ENCODE measurements around the gene ENTPD8.
"Not testable (repeated sequence)": the region's sequence is repeated elsewhere in the genome, so short reads cannot be mapped to it uniquely, and the experiment has no call there.

The ENTPD8 gene

DNA sequence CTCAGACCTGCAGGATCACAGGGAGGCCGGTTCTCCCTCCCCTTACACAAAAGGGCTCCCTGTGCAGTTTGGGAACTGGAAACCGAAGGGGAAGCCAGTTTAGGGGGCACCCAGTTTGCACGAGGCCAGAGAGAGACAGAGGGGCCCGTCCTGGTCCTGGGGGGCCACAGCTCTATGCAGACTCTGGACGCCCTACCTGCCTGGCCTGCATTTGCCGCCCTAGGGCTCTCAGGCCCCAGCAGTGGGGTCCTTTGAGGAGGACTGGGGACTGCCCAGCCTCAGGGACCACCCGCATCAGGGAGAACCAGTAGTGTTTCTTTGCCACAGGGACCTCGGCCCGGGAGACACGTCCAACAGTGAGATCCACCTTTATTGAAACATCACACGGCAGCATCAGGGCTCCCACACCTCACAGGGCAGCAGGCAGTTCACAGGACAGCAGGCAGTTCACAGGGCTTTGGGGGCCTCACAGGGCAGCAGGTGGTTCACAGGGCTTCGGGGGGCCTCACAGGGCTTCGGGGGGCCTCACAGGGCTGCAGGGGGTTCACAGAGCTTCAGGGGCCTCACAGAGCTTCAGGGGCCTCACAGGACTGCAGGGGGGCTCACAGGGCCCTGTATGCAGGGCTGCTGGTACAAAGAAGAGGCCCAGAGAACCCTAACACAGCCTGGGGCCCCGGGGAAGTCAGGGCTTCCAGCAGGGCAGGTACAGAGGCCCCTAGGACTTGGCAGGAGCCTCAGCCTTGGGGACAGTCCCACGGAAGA, 18.6 kb upstream of the ENTPD8 start:
- no peak for DNase-seq (ENCODE audit: extremely low spot score, insufficient read length, low read depth)
- no peak for FAIRE-seq

- DNase-seq (ENCODE audit: extremely low spot score, insufficient read length, low read depth), result peak; percentile 100
- FAIRE-seq, result peak; percentile 96
Observed at GRCh38 chr9:137459152-137459600, 18.0 kb upstream of the ENTPD8 start, which contains the start of gene NSMF. TSS of gene NSMF (minus strand) at chr9:137459334. CDS start at chr9:137459102, 232 bp downstream.

DNA sequence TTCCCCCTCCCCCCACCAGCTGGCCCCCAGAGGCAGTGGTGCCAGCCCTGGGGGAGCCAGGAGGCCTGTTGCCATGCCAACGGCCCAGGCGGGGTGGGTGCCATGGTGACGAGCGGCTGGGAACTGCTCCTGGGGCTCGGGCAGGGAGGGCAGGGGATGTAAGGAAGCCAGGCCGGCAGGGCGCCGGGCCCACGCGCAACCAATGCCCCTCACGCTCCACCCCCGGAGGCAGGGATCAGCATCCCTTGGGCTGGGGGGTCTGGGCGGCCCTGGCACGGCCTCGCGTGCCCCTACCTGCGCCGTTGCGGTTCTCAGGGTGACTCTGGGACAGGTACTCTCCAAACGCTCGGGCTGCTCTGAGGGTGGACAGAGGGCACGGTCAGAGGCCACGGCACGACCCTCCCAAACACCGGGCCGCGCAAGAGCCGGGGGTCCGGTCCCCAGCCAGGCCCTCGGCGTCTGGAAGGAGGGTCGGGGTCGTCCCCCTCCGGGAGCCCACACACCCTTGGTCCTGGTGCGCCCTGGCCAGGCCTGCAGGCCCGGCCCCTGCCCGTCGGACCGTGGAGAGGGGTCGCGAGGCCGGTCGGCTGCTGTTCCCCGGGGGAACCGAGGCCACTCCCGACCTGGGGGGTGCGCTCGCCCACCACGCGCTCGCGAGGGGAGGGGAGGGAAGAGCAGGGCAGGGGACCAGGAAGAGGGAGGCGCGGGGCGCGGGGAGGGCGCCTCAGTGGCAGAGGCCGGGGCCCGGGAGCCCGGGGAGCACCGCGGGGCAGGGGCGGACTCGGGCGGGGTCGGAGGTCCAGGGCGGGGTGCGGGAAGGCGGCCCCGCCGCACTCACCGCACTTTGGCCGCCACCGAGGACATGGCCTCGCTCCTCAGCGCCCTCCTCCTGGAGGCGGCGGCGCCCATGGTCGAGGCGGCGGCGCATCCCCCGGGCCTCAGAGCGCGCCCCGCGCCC, 17.3 kb upstream of the ENTPD8 start:
- no peak for DNase-seq (ENCODE audit: extremely low spot score, insufficient read length, low read depth)
- FAIRE-seq, result no peak

DNA sequence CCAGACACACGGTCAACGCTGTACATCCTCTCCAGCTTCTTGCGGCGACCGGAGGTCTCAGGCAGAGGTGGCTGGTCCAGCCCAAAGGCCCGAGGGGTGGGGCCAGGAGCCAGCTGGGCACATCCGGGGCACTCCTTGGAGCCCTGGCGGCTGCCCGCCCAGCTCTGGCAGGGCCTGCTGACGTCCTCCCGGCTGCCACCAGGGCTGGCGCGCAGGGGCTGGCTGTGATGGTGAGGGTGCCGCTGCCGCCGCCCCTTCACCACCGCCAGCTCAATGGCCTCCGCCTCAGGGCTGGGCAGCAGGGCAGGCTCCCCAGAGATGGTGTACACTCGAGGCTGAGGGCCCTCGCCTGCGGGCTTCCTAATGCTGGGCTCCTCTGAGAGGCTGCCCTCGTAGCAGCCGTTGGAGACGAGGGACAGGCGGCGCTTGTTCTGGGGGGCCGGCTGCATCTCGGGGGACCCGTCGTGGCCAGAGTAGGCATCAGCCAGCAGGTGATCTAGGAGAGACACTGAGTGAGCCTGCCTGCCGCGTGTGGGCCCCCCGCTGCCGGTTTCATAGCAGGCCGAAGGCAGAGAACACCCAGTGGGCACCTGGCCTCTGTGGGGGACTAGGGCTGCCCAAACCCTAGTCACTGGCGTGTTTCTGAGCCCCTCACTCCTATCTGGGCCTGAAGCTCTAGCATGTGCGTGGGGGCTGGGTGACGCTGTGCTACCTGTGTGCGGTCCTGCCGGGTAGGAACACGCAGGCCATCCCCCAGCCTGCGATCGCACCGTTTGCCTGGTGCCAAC, 16.4 kb upstream of the ENTPD8 start:
- DNase-seq (ENCODE audit: extremely low spot score, insufficient read length, low read depth), result no peak
- FAIRE-seq, result no peak

- FAIRE-seq (no peak), DNase-seq (ENCODE audit: extremely low spot score, insufficient read length, low read depth) (no peak)
Observed at GRCh38 chr9:137456864-137457405, 15.8 kb upstream of the ENTPD8 start.

- FAIRE-seq, result no peak
- DNase-seq (ENCODE audit: extremely low spot score, insufficient read length, low read depth), result no peak
Observed at GRCh38 chr9:137456061-137456863, 15.1 kb upstream of the ENTPD8 start.

DNA sequence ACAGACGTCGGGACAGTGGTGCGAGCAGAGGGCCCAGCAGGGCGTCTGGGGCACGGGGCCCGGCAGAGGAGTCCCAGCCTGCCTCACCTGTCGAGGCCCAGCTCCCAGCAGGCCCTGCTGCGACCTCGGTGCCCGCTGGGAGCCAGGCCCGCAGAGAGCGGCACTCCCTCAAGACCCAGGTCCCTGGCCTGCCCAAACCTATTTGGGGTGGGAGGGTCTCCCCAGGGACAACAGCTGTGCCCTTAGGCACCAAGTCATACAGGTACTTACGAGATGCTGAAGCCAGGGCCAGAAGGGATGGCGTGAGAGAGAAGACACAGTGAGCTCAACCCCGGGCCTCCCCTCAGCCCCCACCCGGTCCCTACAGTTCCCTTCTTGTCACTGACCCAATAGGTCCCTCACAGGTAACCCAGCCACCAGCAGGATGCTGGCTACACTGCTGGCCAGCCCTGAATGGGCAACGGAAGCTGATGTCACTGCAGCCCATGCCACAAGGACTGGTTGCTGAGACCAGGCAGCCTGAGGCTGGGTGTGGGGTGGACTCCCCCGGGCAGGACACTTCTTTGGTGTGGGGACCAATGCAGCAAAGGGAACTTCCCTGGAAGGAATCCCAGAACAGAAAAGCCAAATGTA, 14.3 kb upstream of the ENTPD8 start:
- no peak for FAIRE-seq
- no peak for DNase-seq (ENCODE audit: extremely low spot score, insufficient read length, low read depth)

DNA sequence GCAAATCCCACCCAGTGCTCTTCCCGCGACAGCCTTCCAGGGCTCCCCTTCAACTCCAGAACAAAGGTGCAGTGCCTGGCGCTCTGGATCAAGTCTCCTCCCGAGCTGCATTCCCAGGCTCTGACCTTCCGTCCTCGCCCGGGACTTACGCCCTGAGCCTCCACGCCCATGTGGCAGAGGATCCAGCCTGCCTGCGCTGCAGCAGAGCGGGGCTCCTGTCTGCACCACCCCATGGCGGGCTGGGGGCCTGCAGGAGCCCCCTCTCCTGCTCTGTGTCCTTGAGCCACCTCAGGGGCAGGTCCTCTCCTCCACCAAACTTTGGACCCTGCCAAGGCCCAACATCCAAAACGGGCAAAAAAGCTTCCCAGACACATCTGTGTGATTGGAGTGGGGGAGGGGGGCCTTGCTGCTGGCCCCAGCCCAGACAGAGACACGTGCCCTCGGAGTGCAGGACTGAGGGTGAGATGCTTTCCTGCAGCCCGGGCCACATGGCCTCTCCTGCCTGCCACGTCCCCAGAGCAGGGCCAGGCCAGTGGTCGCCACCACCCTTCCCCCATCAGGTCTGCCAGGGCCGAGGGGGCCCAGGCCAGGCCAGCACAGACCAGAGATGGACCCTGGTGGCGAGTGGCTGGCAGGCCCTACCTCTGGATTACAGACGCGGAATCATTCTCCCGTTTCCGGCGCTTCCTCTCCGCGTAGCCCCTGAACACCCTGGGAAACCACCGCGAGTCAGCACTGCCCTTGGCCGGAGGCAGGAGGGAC, 13.6 kb upstream of the ENTPD8 start:
- DNase-seq (ENCODE audit: extremely low spot score, insufficient read length, low read depth) (no peak), FAIRE-seq (no peak)

- DNase-seq (ENCODE audit: extremely low spot score, insufficient read length, low read depth) (no peak), FAIRE-seq (no peak)
Observed at GRCh38 chr9:137454145-137454596, 13.0 kb upstream of the ENTPD8 start.

DNA sequence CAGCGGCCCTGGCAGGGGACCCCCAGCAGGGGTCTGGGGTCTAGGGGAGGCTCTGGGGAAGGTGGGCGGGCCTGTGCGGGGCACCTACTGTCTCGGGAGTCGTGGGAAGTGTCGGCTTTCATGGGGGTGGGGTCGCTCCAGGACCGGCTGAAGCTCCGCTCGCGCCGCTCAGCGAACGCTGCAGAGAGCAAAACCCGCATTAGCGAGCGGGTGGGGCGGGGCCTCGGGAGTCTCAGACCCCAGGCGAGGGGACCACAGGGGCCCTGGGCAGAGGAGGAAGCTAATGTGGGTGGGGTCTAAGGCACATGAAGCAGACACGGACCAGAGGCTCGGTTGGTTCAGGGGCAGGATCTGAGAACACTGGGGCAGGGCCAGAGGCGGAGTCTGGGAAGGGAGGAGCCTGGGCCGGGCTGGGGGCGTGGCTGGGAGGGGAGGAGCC, 12.5 kb upstream of the ENTPD8 start:
- DNase-seq (ENCODE audit: extremely low spot score, insufficient read length, low read depth), result peak; percentile 70
- peak; percentile 70 for FAIRE-seq

DNA sequence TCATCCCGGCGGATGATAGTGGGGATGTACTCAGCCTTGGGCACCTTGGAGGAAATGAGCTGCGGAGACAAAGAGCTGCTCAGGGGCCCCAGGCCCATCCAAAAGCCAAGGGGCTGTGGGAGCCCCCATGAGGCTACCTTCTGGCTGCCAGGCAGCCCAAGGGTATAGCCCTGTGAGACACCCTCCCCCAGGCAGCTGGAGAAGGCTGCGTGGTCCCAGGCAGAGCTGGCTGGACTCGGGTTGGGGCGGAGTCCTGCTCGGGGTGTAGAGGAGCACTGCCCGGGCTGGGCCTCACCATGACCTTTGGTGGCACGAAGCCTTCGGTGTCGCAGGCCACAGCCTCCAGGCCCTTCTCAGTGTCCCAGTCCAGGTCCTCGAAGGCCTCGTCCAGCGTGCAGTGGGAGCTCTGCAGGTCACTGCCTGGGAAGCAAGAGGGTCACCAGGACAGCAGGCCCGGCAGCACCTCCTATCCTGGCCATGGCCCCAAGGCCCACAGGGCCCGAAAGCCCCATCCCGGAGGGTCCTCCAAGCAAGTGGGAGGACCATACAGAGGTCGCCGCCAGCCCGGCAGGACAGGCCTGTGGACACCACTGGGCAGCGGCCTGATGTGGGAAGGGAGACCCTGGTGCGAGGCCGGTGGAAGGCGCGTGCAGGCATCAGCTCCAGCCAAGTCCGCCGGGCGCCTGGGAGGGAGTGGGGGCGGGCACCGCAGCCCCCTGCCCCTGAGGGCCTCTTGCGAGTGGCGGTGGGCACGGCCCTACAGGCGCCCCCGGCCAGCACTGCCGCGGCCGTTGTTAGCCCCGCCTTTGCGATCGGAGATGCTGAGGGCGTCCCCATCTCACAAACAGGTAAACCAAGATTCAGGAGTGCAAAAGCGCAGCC, 11.8 kb upstream of the ENTPD8 start:
- FAIRE-seq (no peak), DNase-seq (ENCODE audit: extremely low spot score, insufficient read length, low read depth) (no peak)

GRCh38 chr9:137452006-137452760, 11.0 kb upstream of the ENTPD8 start:
- FAIRE-seq (no peak), DNase-seq (ENCODE audit: extremely low spot score, insufficient read length, low read depth) (no peak)

DNA sequence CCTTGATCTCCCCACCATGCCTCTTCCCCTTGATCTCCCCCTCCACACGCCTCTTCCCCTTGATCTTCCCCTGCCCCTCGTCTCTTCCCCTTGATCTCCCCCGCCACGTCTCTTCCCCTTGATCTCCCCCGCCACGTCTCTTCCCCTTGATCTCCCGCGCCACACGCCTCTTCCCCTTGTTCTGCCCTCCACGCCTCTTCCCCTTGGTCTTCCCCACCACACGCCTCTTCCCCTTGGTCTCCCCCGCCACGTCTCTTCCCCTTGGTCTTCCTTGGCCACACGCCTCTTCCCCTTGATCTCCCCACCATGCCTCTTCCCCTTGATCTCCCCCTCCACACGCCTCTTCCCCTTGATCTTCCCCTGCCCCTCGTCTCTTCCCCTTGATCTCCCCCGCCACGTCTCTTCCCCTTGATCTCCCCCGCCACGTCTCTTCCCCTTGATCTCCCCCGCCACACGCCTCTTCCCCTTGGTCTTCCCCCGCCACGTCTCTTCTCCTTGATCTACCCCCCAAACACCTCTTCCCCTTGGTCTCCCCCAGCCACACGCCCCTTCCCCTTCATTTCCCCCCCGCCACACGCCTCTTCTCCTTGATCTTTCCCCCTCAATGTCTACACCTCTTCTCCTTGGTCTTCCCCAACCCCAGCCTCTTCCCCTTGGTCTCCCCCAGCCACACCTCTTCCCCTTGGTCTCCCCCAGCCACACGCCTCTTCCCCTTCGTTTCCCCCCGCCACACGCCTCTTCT, 10.3 kb upstream of the ENTPD8 start:
- not testable (repeated sequence) for FAIRE-seq; DNase-seq (ENCODE audit: extremely low spot score, insufficient read length, low read depth)

DNA sequence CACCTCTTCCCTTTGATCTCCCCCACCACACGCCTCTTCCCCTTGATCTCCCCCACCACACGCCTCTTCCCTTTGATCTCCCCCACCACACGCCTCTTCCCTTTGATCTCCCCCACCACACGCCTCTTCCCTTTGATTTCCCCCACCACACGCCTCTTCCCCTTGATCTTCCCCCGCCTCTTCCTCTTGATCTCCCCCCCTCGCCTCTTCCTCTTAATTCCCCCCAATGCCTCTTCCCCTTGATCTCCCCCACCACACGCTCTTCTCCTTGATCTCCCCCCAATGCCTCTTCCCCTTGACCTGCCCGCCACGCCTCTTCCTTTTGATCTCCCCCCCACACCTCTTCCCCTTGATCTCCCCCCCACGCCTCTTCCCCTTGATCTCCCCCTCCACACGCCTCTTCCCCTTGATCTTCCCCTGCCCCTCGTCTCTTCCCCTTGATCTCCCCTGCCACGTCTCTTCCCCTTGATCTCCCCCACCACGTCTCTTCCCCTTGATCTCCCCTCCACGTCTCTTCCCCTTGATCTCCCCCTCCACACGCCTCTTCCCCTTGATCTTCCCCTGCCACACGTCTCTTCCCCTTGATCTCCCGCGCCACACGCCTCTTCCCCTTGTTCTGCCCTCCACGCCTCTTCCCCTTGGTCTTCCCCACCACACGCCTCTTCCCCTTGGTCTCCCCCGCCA, 9.5 kb upstream of the ENTPD8 start:
- not testable (repeated sequence) for FAIRE-seq; DNase-seq (ENCODE audit: extremely low spot score, insufficient read length, low read depth)
